Measurements from ENCODE around the gene PTER. TPM values are rescaled to one million over a fixed set of nuclear protein-coding genes. Genes with fewer than 3 reads are reported as not detected.

Gene PTER
- total RNA-seq (2011; cell fraction: chromatin; rRNA removed; ENCODE audit: low replicate concordance) = 14.6 and 21.7 TPM in 2 replicates
- 8.0 and 12.0 TPM in 2 replicates for total RNA-seq (2011; cell fraction: nucleolus; rRNA removed)
- 11.3 and 12.1 TPM in 2 replicates for total RNA-seq (2011; cell fraction: nucleoplasm; rRNA removed)
- total RNA-seq (2014; rRNA removed) (17.9 and 20.2 TPM in 2 replicates), total RNA-seq (2014; rRNA removed; fragmentation: Illumina TruSeq; extraction: Trizol) (31.2 and 37.3 TPM in 2 replicates), total RNA-seq (2015; rRNA removed; fragmentation: Illumina TruSeq; extraction: Trizol) (29.4 and 31.9 TPM in 2 replicates), total RNA-seq (2021) (19.5 and 20.1 TPM in 2 replicates), polyA plus RNA-seq (2011; rRNA removed) (23.4 and 27.5 TPM in 2 replicates), polyA plus RNA-seq (2014; fragmentation: Illumina TruSeq; extraction: Trizol) (24.5 and 28.6 TPM in 2 replicates), polyA plus RNA-seq (2014; fragmentation: Nextera tagmentation; extraction: Ambion mirVana) (10 to 100 TPM; 32.9 to 42.1 TPM), polyA plus RNA-seq (2014; rRNA removed) (15.5 and 18.2 TPM in 2 replicates), polyA minus RNA-seq (2011; rRNA and poly(A)+ RNA removed) (42.9 and 43.4 TPM in 2 replicates), Bru-seq, nascent RNA (percentile 77 among the genes with signal in this experiment), BruChase-seq, experiment 1, labeled RNA remaining after a 2-hour chase (percentile 72 among the genes with signal in this experiment), BruChase-seq, experiment 2, labeled RNA remaining after a 6-hour chase (percentile 66 among the genes with signal in this experiment)
- polyA plus RNA-seq (2011; cell fraction: cytosol; rRNA removed) = 8.3 and 12.3 TPM in 2 replicates
- 8.9 and 12.7 TPM in 2 replicates for polyA plus RNA-seq (2011; cell fraction: nucleus; rRNA removed)
- polyA plus RNA-seq (2012) = 16.7 and 22.3 TPM in 2 replicates
- polyA minus RNA-seq (2011; cell fraction: cytosol; rRNA and poly(A)+ RNA removed) = 12.3 and 13.6 TPM in 2 replicates
- 10.6 and 22.3 TPM in 2 replicates for polyA minus RNA-seq (2011; cell fraction: nucleus; rRNA and poly(A)+ RNA removed)
- long read RNA-seq, experiment 1, transcript PTER-203 (4 exons, 3,212 nt) = minor isoform, 6 of 81 reads
- long read RNA-seq, experiment 1, transcript PTER-205 (5 exons, 1,203 nt) = major isoform, 15 of 81 reads
- long read RNA-seq, experiment 1, transcript PTER-202 (6 exons, 3,777 nt) = major isoform, 15 of 81 reads
- long read RNA-seq, experiment 1, partial matches to known transcripts = 9 of 81 reads
- long read RNA-seq, experiment 1, other reads (novel, unspliced or antisense) = 36 of 81 reads
- long read RNA-seq, experiment 2, partial matches to known transcripts = 0 of 12 reads
- long read RNA-seq, experiment 2, other reads (novel, unspliced or antisense) = 11 of 12 reads
- long read RNA-seq, experiment 3, transcript PTER-205 (5 exons, 1,203 nt) = major isoform, 8 of 21 reads
- long read RNA-seq, experiment 3, transcript PTER-202 (6 exons, 3,777 nt) = minor isoform, 5 of 21 reads
- long read RNA-seq, experiment 3, partial matches to known transcripts = 2 of 21 reads
- long read RNA-seq, experiment 3, other reads (novel, unspliced or antisense) = 6 of 21 reads

- Histone ChIP-seq H3K4me3 (peak within 1 kb of the TSS; percentile 49), H3K9me1 (ENCODE audit: control insufficient read depth, insufficient read depth, low read length) (no peaks in the 10 kb centered on the region), H3K9ac (ENCODE audit: insufficient read depth in 1 of 2, low read depth in 2 of 2, low read length in 2 of 2) (peak within 1 kb of the TSS; percentile 73 to 96), H3K9me3 (replicated peaks; ENCODE audit: control insufficient read depth, insufficient read depth, low read depth, low read length) (no peaks in the 10 kb centered on the region), H3K79me2 (ENCODE audit: control insufficient read depth, insufficient read depth, low read length) (peaks cover 42% of the 10 kb centered on the region), H3K4me1 (replicated peaks in 1 of 2; ENCODE audit: control insufficient read depth in 2 of 2, insufficient read depth in 2 of 2, low read length in 2 of 2) (peaks cover 10 to 16% of the 10 kb centered on the region in 2 experiments; a peak in 4 of 5 replicates), H4K20me1 (replicated peaks; ENCODE audit: control insufficient read depth, insufficient read depth, low read length) (no peaks in the 10 kb centered on the region; the same call in 1 of the 2 replicates), H3K36me3 (ENCODE audit: control insufficient read depth, insufficient read depth, low read length) (peaks cover 24% of the 10 kb centered on the region; the same call in 2 of the 3 replicates), H2AFZ (ENCODE audit: low read depth, low read length) (peak within 1 kb of the TSS; percentile 91), H3K27me3 (ENCODE audit: control insufficient read depth in 2 of 2, insufficient read depth in 2 of 2, low read length in 2 of 2) (peaks cover 0 to 5% of the 10 kb centered on the region in 2 experiments; a peak in 2 of 5 replicates), H3K27ac (ENCODE audit: extremely low read depth, low read depth, low read length) (peak within 1 kb of the TSS; percentile 76), H3K4me2 (ENCODE audit: insufficient read depth, low read length) (peak within 1 kb of the TSS; percentile 84)
- peak; percentile 99 for ATAC-seq
- 0% methylated on average over 42 of the region's 49 CpGs for WGBS (ENCODE audit: insufficient coverage, low coverage, missing lambda C conversion rate)
- POLR2A ChIA-PET = interaction anchor here (0.6 to 1.4 kb wide), 8 partner anchors 9 to 1908 kb away, joined by 3 to 4 read pairs (median 4); no protein-coding TSS in a partner anchor
- in situ Hi-C loops (cut with MboI) = no loop called here
- FAIRE-seq = peak; percentile 100
- BruUV-seq (replicated peaks) = TSS peak; percentile 62
- peak; percentile 94 to 97 (median 96) for DNase-seq (ENCODE audit: extremely low read depth in 1 of 4, low spot score in 3 of 4)
- intact Hi-C loops (cut with micrococcal nuclease) = loop anchor here (10.0 kb wide), 1 partner anchor 108 kb away; no protein-coding TSS in a partner anchor
- CTCF ChIA-PET (ENCODE audit: low intra/inter-chr PET ratio) = no interaction called here
- TF ChIP-seq PKNOX1 (IDR thresholded peaks at IDR 0.05) = peak; percentile 72
- TF ChIP-seq L3MBTL2 (IDR thresholded peaks at IDR 0.05) = peak; percentile 91
- 0 out of 4 replicates have a peak, but pooled peaks of 1 of the 2 experiments have one; percentile 4 for TF ChIP-seq TRIM24 (IDR thresholded peaks at IDR 0.05)
- peak; percentile 70 for TF ChIP-seq MAX (CRISPR knock-in tag; IDR thresholded peaks at IDR 0.05)
- TF ChIP-seq POLR2A (conservative IDR thresholded peaks at IDR 0.05) = peak; percentile 94
- TF ChIP-seq USF2 (CRISPR knock-in tag; IDR thresholded peaks at IDR 0.05) = peak; percentile 40; the same call in 1 of the 2 replicates
- peak; percentile 45; the same call in 1 of the 2 replicates for TF ChIP-seq TGIF2 (CRISPR knock-in tag; IDR thresholded peaks at IDR 0.05)
Observed at GRCh38 chr10:16436758-16437539, at the start of gene PTER. Gene PTER, plus strand, starts transcription at chr10:16437010. Its CDS starts 47,375 bp downstream, at chr10:16484385.

Measured in K562 (cell line).